Smooth muscle cell of the umbilical artery (primary cell): ENCODE data around the gene RAB8B. TPM values are rescaled to one million over a fixed set of nuclear protein-coding genes. Genes with fewer than 3 reads are reported as not detected.

Experiments
- total RNA-seq: library from RNA; depleted of rRNA; stranded (reverse); fragments of >200 nt; gene quantifications from 2 replicates; pipeline ENCODE4 v1.2.3, GENCODE V29; 2014

RAB8B gene
- total RNA-seq: 40.4 and 57.7 TPM in 2 replicates

GRCh38 chr15:63188926-63189871, at the start of gene RAB8B:
Gene RAB8B, plus strand, starts transcription at chr15:63189606. Its CDS starts 19 bp downstream, at chr15:63189625.

GRCh38 chr15:63157118-63157843, 32.1 kb upstream of the RAB8B start, which contains the start of gene RPS27L:
Gene RPS27L, minus strand, starts transcription at chr15:63157477. Its CDS starts 72 bp downstream, at chr15:63157405.

GRCh38 chr15:63277038-63277892, 87.9 kb downstream of the RAB8B start, which contains the start of gene APH1B:
Gene APH1B, plus strand, starts transcription at chr15:63277605. Its CDS starts 19 bp downstream, at chr15:63277624.

Other genes with a start within 250 kb of the RAB8B start
- gene TPM1, start 146.9 kb upstream of the RAB8B start, total RNA-seq: 2,136 and 2,698 TPM in 2 replicates
- 27.3 and 45.6 TPM in 2 replicates for gene LACTB, start 67.7 kb upstream of the RAB8B start, total RNA-seq
- 170 and 309 TPM in 2 replicates for gene RPS27L, start 32.1 kb upstream of the RAB8B start, total RNA-seq
- gene APH1B, start 88.0 kb downstream of the RAB8B start, total RNA-seq: 11.0 and 16.0 TPM in 2 replicates
- gene CA12, start 192.2 kb downstream of the RAB8B start, total RNA-seq: 98.9 and 366 TPM in 2 replicates